DMS79 (cell line): ENCODE data around the gene HLA-DOB.
A peak's percentile ranks its signal among the peaks of the same experiment; 100 is the strongest.

Source experiments
- DNase-seq: peaks from one replicate; lab custom pipeline; 2025; lab: John Stamatoyannopoulos, UW

HLA-DOB gene

GRCh38 chr6:32843331-32843978, 26.7 kb upstream of the HLA-DOB start:
- peak; percentile 49 for DNase-seq

GRCh38 chr6:32842690-32843089, 25.9 kb upstream of the HLA-DOB start:
- no peak for DNase-seq

DNA sequence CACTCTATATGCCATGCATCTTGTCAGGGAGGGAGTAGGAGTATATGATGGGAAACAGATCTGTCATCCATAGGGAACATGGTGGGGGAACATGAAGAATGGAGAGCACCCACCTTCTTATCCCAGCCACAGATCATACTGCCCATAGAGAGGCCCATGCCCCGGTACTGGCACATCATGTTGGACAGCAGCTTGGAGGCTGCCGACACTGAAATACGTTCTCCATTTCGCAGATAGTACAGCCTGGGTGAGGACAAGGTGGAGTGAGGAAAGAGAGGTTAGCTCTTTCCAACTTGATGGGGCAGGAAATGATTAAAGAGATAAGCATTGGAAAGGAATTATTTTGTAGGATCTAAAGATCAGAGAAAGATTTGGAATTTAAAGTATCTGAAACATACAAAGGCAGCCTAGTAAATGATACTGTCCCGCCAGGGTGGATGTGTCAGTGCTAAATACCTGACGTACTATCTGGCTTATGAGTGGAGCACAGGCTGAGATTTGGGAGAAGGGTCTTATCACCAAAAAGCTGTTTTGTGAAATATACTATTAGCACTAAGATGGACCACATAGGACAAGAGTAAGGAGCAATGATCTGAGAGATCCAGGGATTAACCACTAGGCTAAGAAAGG, 25.3 kb upstream of the HLA-DOB start:
- DNase-seq: no peak

- DNase-seq: no peak
Measured at GRCh38 chr6:32840604-32841246, 23.9 kb upstream of the HLA-DOB start.

- no peak for DNase-seq
Measured at GRCh38 chr6:32839356-32839755, 22.6 kb upstream of the HLA-DOB start.

DNA sequence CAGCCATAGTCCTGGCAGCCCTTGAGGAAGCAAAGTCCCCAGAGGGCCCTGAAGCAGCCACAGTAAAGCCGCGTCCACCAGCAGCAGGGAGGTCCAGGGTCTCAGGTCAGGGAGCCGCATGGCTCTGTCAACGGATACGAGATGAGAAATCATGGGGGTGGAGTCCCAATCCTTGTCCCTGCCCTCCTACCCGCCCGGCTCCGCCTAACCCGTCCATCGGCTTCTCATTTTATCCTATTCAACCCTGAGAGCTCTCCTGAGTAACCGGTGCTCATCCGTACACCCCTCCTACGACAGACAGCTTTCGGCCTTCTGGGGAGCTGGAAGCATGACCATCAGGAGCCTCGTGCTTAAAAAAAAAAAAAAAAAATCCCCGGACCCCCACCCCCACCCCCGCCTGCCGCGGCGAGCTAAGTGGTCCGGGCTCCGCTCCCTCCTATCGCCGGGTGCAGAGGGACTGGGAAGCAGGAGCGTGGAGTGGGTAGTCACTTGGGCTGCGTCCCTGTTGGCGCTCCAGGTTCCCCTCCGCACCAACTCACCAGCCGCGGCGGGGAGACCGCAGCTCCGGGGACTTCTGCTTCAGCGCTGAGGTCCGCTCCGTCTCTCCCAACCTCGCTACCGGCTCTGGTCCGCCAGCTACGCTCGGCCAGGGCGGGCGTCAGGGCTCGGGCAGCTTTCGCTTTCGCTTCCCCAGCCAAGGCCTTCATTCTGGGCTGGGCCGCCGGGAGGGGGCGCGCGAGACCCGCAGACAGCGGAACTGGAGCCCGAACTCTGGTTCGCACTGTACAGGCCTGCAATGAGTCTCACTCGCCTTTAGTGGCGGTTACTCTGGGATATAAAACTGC, 21.5 kb upstream of the HLA-DOB start, which contains the start of gene TAP2:
Gene TAP2 (minus strand): TSS at position 626 of the 845 bp plus-strand sequence. CDS start 506 bp downstream, at position 120.
- peak; percentile 65 for DNase-seq

DNA sequence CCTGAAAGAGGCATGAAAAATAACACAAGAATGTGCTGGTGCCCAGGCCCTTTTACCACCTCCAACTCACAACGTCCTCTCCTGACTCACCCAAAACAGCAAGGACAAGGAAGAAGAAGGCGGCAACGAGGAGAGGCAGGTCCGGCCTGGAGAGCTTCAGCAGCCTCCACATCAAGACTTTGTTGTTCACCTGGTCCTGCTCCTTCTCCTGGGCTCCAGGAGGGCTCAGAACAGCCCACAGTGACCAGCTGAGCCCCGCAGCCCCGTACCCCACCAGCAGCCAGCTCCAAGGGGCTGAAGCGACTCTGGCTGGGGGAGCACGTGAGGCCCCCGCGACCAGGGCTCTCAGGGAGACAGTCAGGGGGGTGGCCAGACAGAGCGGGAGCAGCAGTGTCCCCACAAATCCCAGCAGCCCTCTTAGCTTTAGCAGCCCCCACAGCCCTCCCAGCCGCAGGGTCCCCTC, 20.9 kb upstream of the HLA-DOB start:
- DNase-seq: no peak

DNA sequence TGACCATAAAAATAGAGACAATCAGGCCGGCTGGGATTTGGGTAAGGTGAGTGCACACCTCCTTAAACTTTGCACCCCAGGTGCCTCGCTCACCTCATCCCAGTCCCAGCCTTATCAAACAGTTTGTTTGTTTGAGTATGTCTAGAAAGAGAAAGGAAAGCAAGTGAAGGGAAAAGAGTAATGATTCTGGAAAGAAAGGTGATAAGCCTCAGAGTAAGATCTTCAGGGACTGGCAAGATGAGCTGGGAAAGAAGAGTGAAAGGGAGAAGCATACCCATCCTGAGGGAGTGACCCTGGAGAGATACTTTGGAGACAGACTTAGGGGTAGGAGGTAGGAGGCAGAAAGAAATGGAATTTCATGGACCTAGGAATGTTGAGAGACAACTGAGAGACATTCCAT, 20.1 kb upstream of the HLA-DOB start:
- no peak for DNase-seq

- no peak for DNase-seq
Measured at GRCh38 chr6:32835167-32835893, 18.5 kb upstream of the HLA-DOB start.

- DNase-seq: no peak
Measured at GRCh38 chr6:32833664-32834063, 16.9 kb upstream of the HLA-DOB start.

GRCh38 chr6:32832535-32832934, 15.7 kb upstream of the HLA-DOB start:
- no peak for DNase-seq

GRCh38 chr6:32830936-32831335, 14.1 kb upstream of the HLA-DOB start:
- DNase-seq: peak; percentile 72

DNA sequence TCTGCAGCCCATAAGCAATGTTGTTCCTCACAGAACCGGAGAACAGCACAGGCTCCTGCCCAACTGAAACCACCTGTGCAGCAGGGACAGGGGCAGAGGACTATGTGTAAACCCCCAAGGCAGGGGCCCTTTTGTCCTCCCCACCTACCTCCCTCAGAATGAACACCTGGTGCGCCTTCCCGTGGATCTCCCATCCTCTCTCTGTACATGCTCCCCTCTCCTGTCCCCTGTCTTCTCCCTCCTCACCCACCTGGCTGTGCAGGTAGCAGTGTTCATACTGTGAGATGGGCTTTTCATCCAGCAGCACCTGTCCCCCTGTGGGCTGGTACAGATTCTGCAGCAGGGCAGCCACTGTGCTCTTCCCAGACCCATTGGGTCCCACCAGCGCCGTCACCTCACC, 13.2 kb upstream of the HLA-DOB start:
- DNase-seq: no peak

- DNase-seq: no peak
Measured at GRCh38 chr6:32829495-32829894, 12.7 kb upstream of the HLA-DOB start.

DNA sequence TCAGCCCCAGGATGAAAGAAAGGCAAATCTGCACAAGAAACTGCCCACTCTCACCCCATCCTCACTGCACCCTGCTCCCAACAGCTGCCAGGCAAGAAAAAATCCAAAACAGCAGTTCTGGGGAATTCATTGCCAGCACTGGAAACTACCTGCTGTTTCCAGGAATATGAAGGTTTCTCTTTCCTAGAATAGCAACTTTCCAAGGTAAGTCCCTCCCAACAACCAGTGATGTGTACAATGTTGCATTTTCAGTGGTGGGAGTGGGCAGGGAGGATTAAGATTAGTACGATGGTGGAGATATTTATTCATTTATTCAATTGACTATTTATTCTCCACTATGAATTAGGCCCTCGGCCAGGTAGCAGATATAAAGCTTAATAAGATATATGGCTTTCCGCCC, 10.2 kb upstream of the HLA-DOB start:
- no peak for DNase-seq

DNA sequence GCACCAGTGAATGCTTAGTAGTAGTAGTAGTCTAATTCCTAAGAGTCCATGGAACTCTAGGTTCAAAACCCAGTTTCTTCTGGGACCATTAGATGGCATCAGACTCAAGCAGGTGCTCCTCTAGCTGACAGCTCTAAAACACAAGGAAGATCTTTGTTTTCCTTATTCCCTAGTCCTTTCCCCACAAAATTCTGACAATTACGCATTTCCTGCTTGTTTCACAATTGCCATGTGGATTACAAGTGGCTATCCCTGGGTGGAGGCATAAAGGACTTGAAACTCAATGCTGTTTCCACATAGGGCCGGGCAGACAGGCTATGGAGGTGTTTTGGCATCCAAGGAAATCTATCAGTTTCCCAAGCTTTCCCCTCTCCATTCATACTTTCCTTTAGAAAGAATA, 9.2 kb upstream of the HLA-DOB start:
- DNase-seq: no peak

- DNase-seq: no peak
Measured at GRCh38 chr6:32819729-32820128, 2.9 kb upstream of the HLA-DOB start.

DNA sequence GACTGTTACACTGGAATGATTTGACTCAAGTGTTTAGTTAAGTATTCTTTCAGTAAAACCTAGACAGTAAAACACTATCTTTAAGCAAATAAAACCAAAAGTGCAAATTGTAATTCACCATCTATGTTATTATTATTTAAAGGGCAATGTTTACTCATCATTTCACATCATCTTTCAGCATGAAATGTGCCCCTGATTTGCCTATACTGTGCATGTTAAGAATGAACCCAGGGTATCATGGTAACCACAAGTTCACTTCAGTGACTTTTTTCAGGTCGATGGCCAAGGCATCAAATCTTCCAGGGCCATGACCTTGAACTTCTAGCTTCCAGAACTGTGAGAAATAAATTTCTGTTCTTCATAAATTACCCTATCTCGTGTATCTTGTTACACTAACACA, 2.1 kb upstream of the HLA-DOB start:
- DNase-seq: no peak

DNA sequence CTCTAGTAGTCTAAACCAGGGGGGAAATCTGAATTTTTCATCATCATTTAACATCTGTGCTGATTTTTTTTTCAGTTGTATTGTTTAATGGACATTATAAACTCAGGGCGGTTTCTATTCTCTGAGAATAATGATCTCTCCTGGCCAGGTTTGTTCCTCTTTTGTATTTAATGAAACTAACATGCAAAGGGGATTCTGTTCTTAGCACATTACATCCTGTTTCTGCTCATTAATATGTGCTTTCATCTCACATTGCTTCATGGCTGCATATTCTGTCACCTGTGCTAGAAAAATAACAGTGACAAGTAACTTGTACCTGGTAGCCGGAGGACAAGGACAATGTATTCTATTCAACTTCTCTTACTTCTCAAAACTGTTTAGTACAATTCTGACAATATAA, 806 bp downstream of the HLA-DOB start:
- DNase-seq: no peak

- DNase-seq: no peak
Measured at GRCh38 chr6:32815115-32815514, 1.7 kb downstream of the HLA-DOB start.

GRCh38 chr6:32814145-32814544, 2.7 kb downstream of the HLA-DOB start:
- DNase-seq: no peak

- DNase-seq: no peak
Measured at GRCh38 chr6:32809171-32809570, 7.6 kb downstream of the HLA-DOB start.
